Lower lobe of right lung (tissue), 2 donors: ENCODE results near the gene P2RY6. TPM values are rescaled to one million over a fixed set of nuclear protein-coding genes. Genes with fewer than 3 reads are reported as not detected.

ENCODE experiments used
- ATAC-seq, 2 donors: fragments of 200-7000 bp; cut with Tn5 transposase; one replicate each; pipeline ENCODE4 v1.9.1; 2020 to 2022; ENCODE audit warnings: mild to moderate bottlenecking in 2 of 2, moderate library complexity in 2 of 2
- DNase-seq: peaks from one replicate; pipeline ENCODE4 v3.0.0-alpha.2; 2020
- H3K27ac ChIP-seq: fragments of 200-600 bp; one replicate; pipeline ENCODE4 v1.8.0; 2022
- H3K27me3 ChIP-seq: fragments of 200-600 bp; one replicate; pipeline ENCODE4 v1.8.0; 2022; ENCODE audit warnings: low read depth
- H3K36me3 ChIP-seq: fragments of 200-600 bp; one replicate; pipeline ENCODE4 v1.8.0; 2022; ENCODE audit warnings: mild to moderate bottlenecking
- H3K4me1 ChIP-seq: fragments of 200-600 bp; one replicate; pipeline ENCODE4 v1.8.0; 2022
- H3K4me3 ChIP-seq: fragments of 200-600 bp; one replicate; pipeline ENCODE4 v1.8.0; 2022; ENCODE audit warnings: mild to moderate bottlenecking
- H3K9me3 ChIP-seq: fragments of 200-600 bp; one replicate; pipeline ENCODE4 v1.8.0; 2022
- CTCF ChIP-seq: fragments of 200-600 bp; IDR thresholded peaks from one replicate; pipeline ENCODE4 v1.8.0; 2022; ENCODE audit warnings: antibody characterized with exemption, mild to moderate bottlenecking
- intact Hi-C: fragments of 100-400 bp; cut with DNase I; formaldehyde crosslinking; loops from one replicate; pipeline ENCODE4 v1.11.0; 2022
- total RNA-seq: library from RNA; stranded (reverse); fragmentation: NEBNext Ultra II Directional; extraction: Animal tissue kit (Norgen Biotek cat#: 25700); gene quantifications from one replicate; pipeline ENCODE4 v1.2.1, GENCODE V29; 2021
- donor health status: DM: no; HTN: yes; CAD: no; lungs with severe emphysema.

P2RY6 gene
- total RNA-seq, 1 donor from 2014 or later = 3.6 TPM

GRCh38 chr11:73285721-73286120, 13.6 kb downstream of the P2RY6 start:
- no peaks in the 10 kb centered on the region for H3K9me3 ChIP-seq
- no peak for TF ChIP-seq CTCF
- H3K36me3 ChIP-seq = no peaks in the 10 kb centered on the region
- ATAC-seq = no peak
- peaks cover 47% of the 10 kb centered on the region for H3K4me1 ChIP-seq
- intact Hi-C loops = no loop called here
- H3K4me3 ChIP-seq = no peak overlapping the region
- no peaks in the 10 kb centered on the region for H3K27me3 ChIP-seq
- no peak for DNase-seq
- H3K27ac ChIP-seq = no peak overlapping the region

DNA sequence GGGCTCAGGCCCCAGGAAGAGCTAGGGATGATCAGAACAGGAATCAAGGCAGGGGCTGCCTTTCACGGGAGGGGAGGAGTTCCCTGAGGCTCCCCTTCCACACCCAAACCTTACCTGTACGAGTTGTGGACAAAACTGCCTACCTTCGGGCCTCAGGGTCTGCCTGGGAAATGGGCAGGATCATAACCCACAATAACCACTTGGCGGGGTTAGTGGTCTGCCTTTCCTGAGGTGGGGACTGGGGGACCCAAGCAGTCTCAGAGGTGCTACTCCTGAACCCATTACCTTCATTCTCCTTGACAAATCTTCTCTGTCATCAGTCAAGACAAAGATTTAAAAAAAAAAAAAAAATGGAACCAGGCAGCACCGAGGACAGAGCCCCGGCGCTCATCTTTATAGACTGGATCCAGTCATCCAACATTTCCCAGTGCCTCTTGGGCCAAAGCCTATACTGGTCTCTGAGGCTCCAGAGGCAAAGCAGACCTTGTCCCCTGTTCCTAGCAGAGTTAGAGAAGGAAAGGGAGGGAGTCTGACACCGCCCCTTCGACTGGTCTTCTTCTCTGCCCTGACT, 14.2 kb downstream of the P2RY6 start:
- no peak overlapping the region for H3K4me3 ChIP-seq
- no peaks in the 10 kb centered on the region for H3K36me3 ChIP-seq
- no peak for TF ChIP-seq CTCF
- no peaks in the 10 kb centered on the region for H3K9me3 ChIP-seq
- peaks cover 41% of the 10 kb centered on the region for H3K4me1 ChIP-seq
- DNase-seq (no peak), ATAC-seq (no peak)
- intact Hi-C loops = no loop called here
- H3K27me3 ChIP-seq = no peaks in the 10 kb centered on the region
- no peak overlapping the region for H3K27ac ChIP-seq

DNA sequence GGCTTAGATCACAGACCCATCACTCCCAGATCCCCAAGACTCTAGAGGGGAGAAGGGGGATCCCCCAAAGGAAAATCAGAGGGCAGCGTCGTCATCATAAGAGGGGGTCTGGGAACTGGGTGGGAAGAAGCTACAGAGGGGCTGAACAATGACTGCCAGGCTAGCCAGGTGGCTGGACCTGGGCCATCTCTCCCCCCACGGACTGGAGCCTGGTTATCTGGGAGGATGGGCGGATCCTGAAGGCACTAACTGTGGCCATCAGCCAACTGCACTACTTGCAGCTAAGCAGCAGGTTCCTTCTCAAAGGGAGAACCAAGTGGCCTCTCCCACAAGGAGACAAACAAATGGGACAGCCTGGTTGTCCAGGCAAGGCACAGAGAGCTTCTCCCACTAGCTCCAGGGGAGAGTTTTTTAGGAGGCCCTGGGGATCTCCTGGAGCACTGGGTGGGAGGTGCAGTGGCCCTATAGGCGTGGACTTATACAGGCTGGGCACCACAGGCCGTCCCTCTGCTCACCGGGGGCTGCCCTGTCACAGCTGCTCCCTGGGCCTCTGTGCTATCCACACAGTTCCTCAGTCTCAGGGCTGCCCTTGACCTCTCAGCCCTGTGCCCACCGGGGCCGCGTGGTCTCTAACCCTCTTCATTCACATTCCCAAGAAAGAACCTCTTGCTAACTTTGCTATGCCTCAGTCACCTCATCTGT, 15.4 kb downstream of the P2RY6 start:
- Histone ChIP-seq H3K27ac (peak overlapping the region; percentile 64), H3K4me3 (no peak overlapping the region), H3K4me1 (peaks cover 35% of the 10 kb centered on the region), H3K36me3 (no peaks in the 10 kb centered on the region), H3K27me3 (no peaks in the 10 kb centered on the region), H3K9me3 (no peaks in the 10 kb centered on the region)
- no peak for TF ChIP-seq CTCF
- intact Hi-C loops = no loop called here
- no peak for DNase-seq
- no peak for ATAC-seq

DNA sequence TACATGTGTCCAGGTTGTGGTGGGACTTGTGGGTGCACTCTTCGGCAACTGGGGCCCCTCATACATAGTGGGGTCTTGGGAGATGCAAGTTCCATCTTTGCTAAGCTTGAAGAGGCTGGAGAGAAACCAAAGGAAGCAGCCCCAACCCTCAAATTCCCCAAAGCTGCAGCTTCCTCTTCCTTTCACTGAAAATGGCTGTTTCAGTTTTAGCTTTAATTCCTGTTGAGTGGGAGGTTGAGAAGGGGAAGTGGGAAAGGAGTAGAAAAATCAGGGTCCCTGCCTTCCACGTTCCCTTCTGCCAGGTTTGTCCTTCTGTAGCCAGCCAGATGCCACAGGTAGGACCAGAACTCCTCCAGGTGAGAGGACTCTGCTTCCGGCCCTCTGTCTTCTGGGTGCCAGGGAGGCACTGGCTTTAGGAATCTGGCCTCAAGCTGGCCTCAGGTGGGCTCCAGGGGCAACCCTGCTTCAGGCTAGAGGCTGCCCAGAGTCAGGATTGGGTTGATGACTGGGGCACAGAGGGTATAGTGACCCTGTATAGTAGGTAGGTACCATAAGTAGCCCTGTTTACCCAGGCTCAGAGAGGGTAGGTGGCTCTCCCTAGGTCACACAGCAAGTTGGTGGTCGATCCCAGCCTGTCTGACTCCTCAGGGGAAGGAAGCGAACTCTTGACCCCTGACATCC, 16.2 kb downstream of the P2RY6 start:
- DNase-seq (no peak), ATAC-seq (peak; percentile 6 to 34)
- H3K9me3 ChIP-seq = no peaks in the 10 kb centered on the region
- H3K27me3 ChIP-seq = no peaks in the 10 kb centered on the region
- H3K27ac ChIP-seq = peak overlapping the region; percentile 64
- no peaks in the 10 kb centered on the region for H3K36me3 ChIP-seq
- no peak for TF ChIP-seq CTCF
- intact Hi-C loops = no loop called here
- H3K4me3 ChIP-seq = no peak overlapping the region
- H3K4me1 ChIP-seq = peaks cover 35% of the 10 kb centered on the region

GRCh38 chr11:73288873-73289707, 17.0 kb downstream of the P2RY6 start:
- Histone ChIP-seq H3K27ac (peak overlapping the region; percentile 64), H3K4me3 (peak overlapping the region; percentile 34), H3K9me3 (no peaks in the 10 kb centered on the region), H3K36me3 (no peaks in the 10 kb centered on the region), H3K27me3 (no peaks in the 10 kb centered on the region), H3K4me1 (peaks cover 35% of the 10 kb centered on the region)
- intact Hi-C loops = no loop called here
- peak; percentile 78 for DNase-seq
- peak; percentile 89 for TF ChIP-seq CTCF
- ATAC-seq = peak; percentile 86 to 92
